IMR-90 (cell line): ENCODE data around the gene RHOC. TPM values are rescaled to one million over a fixed set of nuclear protein-coding genes. Genes with fewer than 3 reads are reported as not detected.

Experiments
- ATAC-seq: fragments of 200-7000 bp; cut with Tn5 transposase; 2 replicates; pipeline ENCODE4 v1.9.1; 2020; ENCODE audit warnings: low read depth, mild to moderate bottlenecking, moderate library complexity
- BruUV-seq: library from RNA; stranded (reverse); fragments of 400-500 nt; replicated peaks from 2 replicates; lab custom pipeline; 2021; lab: Mats Ljungman, UMichigan
- CTCF ChIA-PET: fragments of 300-600 bp; formaldehyde crosslinking; extraction: SDS; loops from one replicate; lab custom pipeline; 2021; ENCODE audit warnings: antibody characterized with exemption; lab: Yijun Ruan, JAX
- POLR2A ChIA-PET: fragments of 300-600 bp; sonication (Branson Sonifier 250); formaldehyde crosslinking; loops from one replicate; lab custom pipeline; 2022; ENCODE audit warnings: antibody characterized with exemption; ENCODE audit not compliant: unreplicated experiment; lab: Charles Lee
- DNase-seq: peaks from one replicate; pipeline ENCODE4 v3.0.0; 2013
- H2AFZ ChIP-seq: replicated peaks from 2 replicates; pipeline ENCODE3; 2013; ENCODE audit warnings: low read length, mild to moderate bottlenecking; ENCODE audit not compliant: poor library complexity
- H2AK5ac ChIP-seq: 2 replicates; pipeline ENCODE4 v1.6.1; 2013; ENCODE audit warnings: low read depth, low read length, inconsistent platforms
- H2AK9ac ChIP-seq: replicated peaks from 2 replicates; pipeline ENCODE3; 2013; ENCODE audit warnings: mild to moderate bottlenecking, low read depth, low read length, moderate library complexity; ENCODE audit not compliant: poor library complexity
- H2BK120ac ChIP-seq: 2 replicates; pipeline ENCODE4 v1.6.1; 2013; ENCODE audit warnings: low read depth, low read length, inconsistent platforms
- H2BK15ac ChIP-seq: 3 replicates; pipeline ENCODE4 v1.6.1; 2013; ENCODE audit warnings: low read depth, low read length, inconsistent platforms
- H2BK20ac ChIP-seq: 2 replicates; pipeline ENCODE4 v1.6.1; 2013; ENCODE audit warnings: low read depth, mild to moderate bottlenecking, inconsistent platforms, low read length, moderate library complexity
- H2BK5ac ChIP-seq: 2 replicates; pipeline ENCODE4 v1.6.1; 2013; ENCODE audit warnings: mild to moderate bottlenecking, low read depth, low read length, inconsistent platforms; ENCODE audit not compliant: poor library complexity, severe bottlenecking
- H3K14ac ChIP-seq: replicated peaks from 2 replicates; pipeline ENCODE4 v1.6.1; 2013; ENCODE audit warnings: low read depth, low read length, inconsistent platforms
- H3K18ac ChIP-seq: 2 replicates; pipeline ENCODE4 v1.6.1; 2013; ENCODE audit warnings: low read depth, low read length, control low read depth
- H3K23ac ChIP-seq: 2 replicates; pipeline ENCODE4 v1.6.1; 2013; ENCODE audit warnings: low read depth, low read length, inconsistent platforms
- H3K27ac ChIP-seq: 2 replicates; pipeline ENCODE4 v1.5.1; 2013; ENCODE audit warnings: mild to moderate bottlenecking, control low read depth, low read length; ENCODE audit not compliant: insufficient read depth
- H3K27me3 ChIP-seq: 2 replicates; pipeline ENCODE4 v1.6.1; 2013; ENCODE audit warnings: low read length; ENCODE audit not compliant: control insufficient read depth, insufficient read depth
- H3K36me3 ChIP-seq: 2 replicates; pipeline ENCODE4 v1.6.1; 2013; ENCODE audit warnings: low read length, mixed read lengths; ENCODE audit not compliant: control insufficient read depth, insufficient read depth
- H3K4ac ChIP-seq: 2 replicates; pipeline ENCODE4 v1.6.1; 2013; ENCODE audit warnings: low read depth, low read length, inconsistent platforms
- H3K4me1 ChIP-seq: 2 replicates; pipeline ENCODE4 v1.6.1; 2013; ENCODE audit warnings: low read length, mixed read lengths; ENCODE audit not compliant: control insufficient read depth, insufficient read depth
- H3K4me2 ChIP-seq: 2 replicates; pipeline ENCODE4 v1.6.1; 2013; ENCODE audit warnings: low read depth, mild to moderate bottlenecking, control low read depth, low read length, moderate library complexity
- H3K4me3 ChIP-seq: 2 replicates; pipeline ENCODE4 v1.5.1; 2013; ENCODE audit warnings: low read depth, mild to moderate bottlenecking, control low read depth, low read length, moderate library complexity; ENCODE audit not compliant: insufficient read depth
- H3K56ac ChIP-seq: 2 replicates; pipeline ENCODE4 v1.6.1; 2013; ENCODE audit warnings: low read length, inconsistent platforms; ENCODE audit not compliant: insufficient read depth; ENCODE audit errors: extremely low read depth
- H3K79me1 ChIP-seq, 2 experiments: 2 replicates each; pipeline ENCODE4 v1.6.1; 2013; ENCODE audit warnings: low read length in 2 of 2, inconsistent platforms in 1 of 2, low read depth in 1 of 2
- H3K9ac ChIP-seq: 2 replicates; pipeline ENCODE4 v1.6.1; 2013; ENCODE audit warnings: low read depth, low read length, control low read depth
- H3K9me1 ChIP-seq: 2 replicates; pipeline ENCODE4 v1.6.1; 2013; ENCODE audit warnings: low read length, inconsistent platforms; ENCODE audit not compliant: insufficient read depth
- H3K9me3 ChIP-seq: 2 replicates; pipeline ENCODE4 v1.6.1; 2013; ENCODE audit warnings: low read length; ENCODE audit not compliant: control insufficient read depth, insufficient read depth
- H4K20me1 ChIP-seq: 2 replicates; pipeline ENCODE4 v1.6.1; 2013; ENCODE audit warnings: low read length, inconsistent platforms; ENCODE audit not compliant: insufficient read depth
- H4K5ac ChIP-seq: 2 replicates; pipeline ENCODE4 v1.6.1; 2013; ENCODE audit warnings: mild to moderate bottlenecking, low read depth, low read length, control low read depth
- H4K8ac ChIP-seq, 2 experiments: 2 replicates each; pipeline ENCODE4 v1.6.1; 2013; ENCODE audit warnings: low read depth in 2 of 2, low read length in 2 of 2, control low read depth in 1 of 2, inconsistent platforms in 1 of 2
- H4K91ac ChIP-seq: 2 replicates; pipeline ENCODE4 v1.6.1; 2013; ENCODE audit warnings: low read depth, low read length, inconsistent platforms; ENCODE audit not compliant: insufficient read depth
- BHLHE40 ChIP-seq: fragments of 150-350 bp; IDR thresholded peaks from 2 replicates; pipeline ENCODE4 v1.6.1; 2016; ENCODE audit warnings: mild to moderate bottlenecking, low read depth, low read length
- CEBPB ChIP-seq: IDR thresholded peaks from 2 replicates; pipeline ENCODE4 v1.6.1; 2012; ENCODE audit warnings: low read depth, low read length, improper control_type of control experiment
- CHD1 ChIP-seq: IDR thresholded peaks from 2 replicates; pipeline ENCODE4 v1.6.1; 2012; ENCODE audit warnings: low read depth, low read length, improper control_type of control experiment
- FOS ChIP-seq: fragments of 150-350 bp; IDR thresholded peaks from 2 replicates; pipeline ENCODE4 v1.6.1; 2016; ENCODE audit warnings: low read depth, low read length
- MAZ ChIP-seq: IDR thresholded peaks from 2 replicates; pipeline ENCODE4 v1.6.1; 2012; ENCODE audit warnings: low read depth, mild to moderate bottlenecking, low read length, improper control_type of control experiment, moderate library complexity, borderline replicate concordance
- MXI1 ChIP-seq: IDR thresholded peaks from 2 replicates; pipeline ENCODE4 v1.6.1; 2012; ENCODE audit warnings: low read depth, mild to moderate bottlenecking, low read length, moderate library complexity, borderline replicate concordance
- NFE2L2 ChIP-seq: fragments of 150-350 bp; IDR thresholded peaks from 2 replicates; pipeline ENCODE4 v1.6.1; 2016; ENCODE audit warnings: low read depth, mild to moderate bottlenecking, low read length
- RAD21 ChIP-seq: IDR thresholded peaks from 2 replicates; pipeline ENCODE4 v1.6.1; 2012; ENCODE audit warnings: low read length, improper control_type of control experiment
- RCOR1 ChIP-seq: IDR thresholded peaks from 2 replicates; pipeline ENCODE4 v1.6.1; 2012; ENCODE audit warnings: mild to moderate bottlenecking, low read length, improper control_type of control experiment; ENCODE audit not compliant: insufficient replicate concordance
- WGBS, 2 experiments: methylation state at CpG; one replicate each; pipeline versions ENCODE4 v1.1.5 to v1.1.7; 2013; ENCODE audit warnings: missing lambda C conversion rate in 2 of 2; ENCODE audit not compliant: insufficient read length in 1 of 2; ENCODE audit errors: extremely low coverage in 2 of 2; 5-methylcytosine and 5-hydroxymethylcytosine counted together
- dilution Hi-C: fragments of 300-500 bp; cut with HindIII; formaldehyde crosslinking; loops from one replicate; pipeline ENCODE4 v1.14.3; 2018; ENCODE audit warnings: low sequenced_read_pairs; ENCODE audit not compliant: unreplicated experiment
- in situ Hi-C: fragments of 300-500 bp; cut with MboI; formaldehyde crosslinking; loops from 3 replicates; pipeline ENCODE4 v1.14.3; 2019; ENCODE audit warnings: low sequenced_read_pairs, inconsistent platforms, mixed read lengths
- intact Hi-C: fragments of 100-400 bp; cut with micrococcal nuclease; formaldehyde crosslinking; loops from 2 replicates; pipeline ENCODE4 v1.10.0; 2022
- polyA plus RNA-seq, 3 experiments: library from polyadenylated mRNA; depleted of rRNA; stranded (reverse); fragments of >200 nt; gene quantifications; 2 replicates each; pipeline ENCODE4 v1.2.3, GENCODE V29; 2012; ENCODE audit warnings: low replicate concordance in 1 of 3
- total RNA-seq: library from RNA; depleted of rRNA; stranded (reverse); fragments of >200 nt; gene quantifications from 2 replicates; pipeline ENCODE4 v1.2.3, GENCODE V29; 2012
- TF ChIP-seq, protein P1 (sequence below): fragments of 150-350 bp; IDR thresholded peaks from 2 replicates; pipeline ENCODE4 v1.6.1; 2016; ENCODE audit warnings: low read depth, mild to moderate bottlenecking, low read length, moderate library complexity, borderline replicate concordance
- TF ChIP-seq, protein P2 (sequence below): conservative IDR thresholded peaks from 2 replicates; pipeline ENCODE4 v1.5.1; 2012; ENCODE audit warnings: mild to moderate bottlenecking, low read depth, low read length, improper control_type of control experiment
- TF ChIP-seq, protein P3 (sequence below): fragments of 150-350 bp; IDR thresholded peaks from 2 replicates; pipeline ENCODE4 v1.6.1; 2017; ENCODE audit warnings: mild to moderate bottlenecking, antibody characterized with exemption, low read length, low read depth

Gene RHOC
- total and polyA plus RNA-seq, 2 of the 4 experiments (the other 2 are of a cell fraction) = 764 to 839 TPM

DNA sequence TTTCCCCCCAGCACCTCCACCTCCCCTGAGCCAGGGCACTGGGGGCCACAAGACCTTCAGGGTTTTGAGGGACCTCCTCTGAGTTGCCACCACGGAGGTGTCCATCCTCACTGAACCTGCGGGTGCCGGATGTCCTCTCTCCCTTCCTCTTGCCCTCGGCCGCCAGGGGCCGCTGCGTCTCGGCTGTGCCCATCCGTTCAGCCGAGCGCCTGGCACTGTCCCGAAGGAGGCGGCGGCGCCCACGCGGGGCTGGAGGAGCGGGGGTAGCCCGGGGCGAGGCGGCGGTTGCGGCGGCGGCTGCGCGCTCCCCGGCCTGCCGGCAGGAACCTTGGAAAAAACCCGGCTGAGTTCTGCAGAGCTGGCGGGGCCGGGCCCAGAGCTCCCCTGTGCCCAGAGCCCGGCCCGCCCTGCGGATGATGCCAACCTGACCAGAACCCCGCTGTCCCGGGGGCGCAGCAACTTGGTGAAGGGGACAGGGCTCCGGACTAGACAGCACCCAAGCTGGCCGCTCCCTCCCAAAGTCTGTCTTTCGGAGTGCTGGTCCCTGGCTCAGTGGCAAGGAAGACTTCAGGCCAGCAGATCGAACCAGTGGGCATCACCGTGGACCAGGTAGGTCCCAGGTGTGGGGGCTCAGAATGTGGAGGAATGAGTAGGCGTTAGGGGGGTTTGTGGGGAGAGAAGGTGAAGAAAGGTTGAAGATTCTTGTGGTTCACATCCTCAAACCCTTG, 11.9 kb upstream of the RHOC start:
- peak overlapping the region; percentile 26; the same call in 1 of the 2 replicates for H2AK5ac ChIP-seq
- peak overlapping the region in 1 of 2 experiments; percentile 74; a peak in 1 of 4 replicates for H4K8ac ChIP-seq
- ATAC-seq = peak; percentile 48
- no peaks in the 10 kb centered on the region for H3K79me1 ChIP-seq
- no peak overlapping the region; the same call in 1 of the 2 replicates for H3K23ac ChIP-seq
- ChIA-PET CTCF (interaction anchor here (0.6 to 2.5 kb wide), 13 partner anchors 12 to 508 kb away, joined by 3 to 16 read pairs (median 4); no protein-coding TSS in a partner anchor), POLR2A (no interaction called here)
- 0 out of 2 replicates have a peak overlapping the region, but pooled peaks have one; percentile 7 for H2BK120ac ChIP-seq
- peaks cover 6% of the 10 kb centered on the region; the same call in 1 of the 2 replicates for H3K27me3 ChIP-seq
- no peak overlapping the region for H3K56ac ChIP-seq
- no peak overlapping the region for H2BK20ac ChIP-seq
- no peak overlapping the region for H3K18ac ChIP-seq
- H2BK15ac ChIP-seq = no peak overlapping the region
- BruUV-seq = no TSS peak
- no peak overlapping the region for H3K4me3 ChIP-seq
- WGBS, 2 experiments = 32% methylated on average over 17 of the region's 44 CpGs; no CpG with 5 or more reads in 1 of the 2 experiments
- H3K4me1 ChIP-seq = peaks cover 9% of the 10 kb centered on the region
- 0 out of 2 replicates have a peak overlapping the region, but pooled peaks have one; percentile 51 for H3K4ac ChIP-seq
- H3K36me3 ChIP-seq = no peaks in the 10 kb centered on the region
- dilution Hi-C loops (no loop called here), intact Hi-C loops (loop anchor here (1.0 to 10.0 kb wide), 3 partner anchors 25 to 958 kb away; partner anchors contain the start of gene SLC16A1), in situ Hi-C loops (loop anchor here (5.0 to 25.0 kb wide), 3 partner anchors 88 to 968 kb away; partner anchors contain the start of gene SLC16A1)
- no peak overlapping the region; the same call in 1 of the 2 replicates for H3K4me2 ChIP-seq
- H3K14ac ChIP-seq = peak overlapping the region; percentile 79; the same call in 1 of the 2 replicates
- H3K9ac ChIP-seq = no peak overlapping the region
- H4K91ac ChIP-seq = no peak overlapping the region; the same call in 1 of the 2 replicates
- peak overlapping the region; percentile 70 for H2AK9ac ChIP-seq
- H4K20me1 ChIP-seq = no peaks in the 10 kb centered on the region
- no peak overlapping the region for H3K27ac ChIP-seq
- DNase-seq = peak; percentile 58
- no peak overlapping the region for H2BK5ac ChIP-seq
- peaks cover 4% of the 10 kb centered on the region for H3K9me1 ChIP-seq
- H2AFZ ChIP-seq = peak overlapping the region; percentile 95
- H3K9me3 ChIP-seq = no peaks in the 10 kb centered on the region
- H4K5ac ChIP-seq = no peak overlapping the region
- TF ChIP-seq, protein P1, sequence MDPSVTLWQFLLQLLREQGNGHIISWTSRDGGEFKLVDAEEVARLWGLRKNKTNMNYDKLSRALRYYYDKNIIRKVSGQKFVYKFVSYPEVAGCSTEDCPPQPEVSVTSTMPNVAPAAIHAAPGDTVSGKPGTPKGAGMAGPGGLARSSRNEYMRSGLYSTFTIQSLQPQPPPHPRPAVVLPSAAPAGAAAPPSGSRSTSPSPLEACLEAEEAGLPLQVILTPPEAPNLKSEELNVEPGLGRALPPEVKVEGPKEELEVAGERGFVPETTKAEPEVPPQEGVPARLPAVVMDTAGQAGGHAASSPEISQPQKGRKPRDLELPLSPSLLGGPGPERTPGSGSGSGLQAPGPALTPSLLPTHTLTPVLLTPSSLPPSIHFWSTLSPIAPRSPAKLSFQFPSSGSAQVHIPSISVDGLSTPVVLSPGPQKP = no peak
- TF ChIP-seq RCOR1 (peak; percentile 42), RAD21 (peak; percentile 80), CHD1 (no peak), FOS (no peak), MXI1 (0 out of 2 replicates have a peak, but pooled peaks have one; percentile 19), BHLHE40 (no peak), NFE2L2 (no peak), MAZ (peak; percentile 75; the same call in 1 of the 2 replicates), CEBPB (no peak)
- TF ChIP-seq, protein P2, sequence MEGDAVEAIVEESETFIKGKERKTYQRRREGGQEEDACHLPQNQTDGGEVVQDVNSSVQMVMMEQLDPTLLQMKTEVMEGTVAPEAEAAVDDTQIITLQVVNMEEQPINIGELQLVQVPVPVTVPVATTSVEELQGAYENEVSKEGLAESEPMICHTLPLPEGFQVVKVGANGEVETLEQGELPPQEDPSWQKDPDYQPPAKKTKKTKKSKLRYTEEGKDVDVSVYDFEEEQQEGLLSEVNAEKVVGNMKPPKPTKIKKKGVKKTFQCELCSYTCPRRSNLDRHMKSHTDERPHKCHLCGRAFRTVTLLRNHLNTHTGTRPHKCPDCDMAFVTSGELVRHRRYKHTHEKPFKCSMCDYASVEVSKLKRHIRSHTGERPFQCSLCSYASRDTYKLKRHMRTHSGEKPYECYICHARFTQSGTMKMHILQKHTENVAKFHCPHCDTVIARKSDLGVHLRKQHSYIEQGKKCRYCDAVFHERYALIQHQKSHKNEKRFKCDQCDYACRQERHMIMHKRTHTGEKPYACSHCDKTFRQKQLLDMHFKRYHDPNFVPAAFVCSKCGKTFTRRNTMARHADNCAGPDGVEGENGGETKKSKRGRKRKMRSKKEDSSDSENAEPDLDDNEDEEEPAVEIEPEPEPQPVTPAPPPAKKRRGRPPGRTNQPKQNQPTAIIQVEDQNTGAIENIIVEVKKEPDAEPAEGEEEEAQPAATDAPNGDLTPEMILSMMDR = peak; percentile 89
- TF ChIP-seq, protein P3, sequence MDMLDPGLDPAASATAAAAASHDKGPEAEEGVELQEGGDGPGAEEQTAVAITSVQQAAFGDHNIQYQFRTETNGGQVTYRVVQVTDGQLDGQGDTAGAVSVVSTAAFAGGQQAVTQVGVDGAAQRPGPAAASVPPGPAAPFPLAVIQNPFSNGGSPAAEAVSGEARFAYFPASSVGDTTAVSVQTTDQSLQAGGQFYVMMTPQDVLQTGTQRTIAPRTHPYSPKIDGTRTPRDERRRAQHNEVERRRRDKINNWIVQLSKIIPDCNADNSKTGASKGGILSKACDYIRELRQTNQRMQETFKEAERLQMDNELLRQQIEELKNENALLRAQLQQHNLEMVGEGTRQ = no peak
